Heart left ventricle (tissue), 16 donors: ENCODE data around the gene KIAA1217. TPM values are rescaled to one million over a fixed set of nuclear protein-coding genes. Genes with fewer than 3 reads are reported as not detected.

Experiments
- ATAC-seq, 4 donors: fragments of 200-7000 bp; cut with Tn5 transposase; one replicate each; pipeline ENCODE4 v1.9.1; 2020 to 2022; ENCODE audit warnings: moderate library complexity in 4 of 4, mild to moderate bottlenecking in 3 of 4, moderate number of reproducible peaks in 1 of 4
- DNase-seq, 5 donors: peaks; one replicate each; pipeline ENCODE4 v3.0.0-alpha.2; 2020
- H3K27ac ChIP-seq, 12 donors: fragments of 200-600 bp; sonication (generic) in 4 of 12; one replicate each; pipeline versions ENCODE4 v1.5.0 to v1.8.0; 2016 to 2022; ENCODE audit warnings: mild to moderate bottlenecking in 2 of 12
- H3K27me3 ChIP-seq, 9 donors: fragments of 200-600 bp; sonication (generic) in 2 of 9; one replicate each; pipeline versions ENCODE4 v1.5.1 to v1.8.0; 2016 to 2022; ENCODE audit warnings: mild to moderate bottlenecking in 3 of 9
- H3K36me3 ChIP-seq, 9 donors: fragments of 200-600 bp; sonication (generic) in 2 of 9; one replicate each; pipeline versions ENCODE4 v1.5.0 to v1.8.0; 2018 to 2022; ENCODE audit warnings: mild to moderate bottlenecking in 2 of 9
- H3K4me1 ChIP-seq, 12 donors: fragments of 200-600 bp; sonication (generic) in 4 of 12; one replicate each; pipeline versions ENCODE4 v1.5.0 to v1.8.0; 2016 to 2022; ENCODE audit warnings: mild to moderate bottlenecking in 3 of 12
- H3K4me3 ChIP-seq, 12 donors: fragments of 200-600 bp; sonication (generic) in 4 of 12; one replicate each; pipeline versions ENCODE4 v1.5.0 to v1.8.0; 2017 to 2022; ENCODE audit warnings: mild to moderate bottlenecking in 9 of 12, moderate library complexity in 4 of 12
- H3K9me3 ChIP-seq, 12 donors: fragments of 200-600 bp; sonication (generic) in 4 of 12; one replicate each; pipeline versions ENCODE4 v1.5.0 to v1.8.0; 2016 to 2022; ENCODE audit warnings: mild to moderate bottlenecking in 1 of 12
- POLR2A ChIP-seq, 2 donors: fragments of 450-650 bp; IDR thresholded peaks; one replicate each; pipeline ENCODE4 v1.6.1; 2017; ENCODE audit warnings: antibody characterized with exemption in 2 of 2, mild to moderate bottlenecking in 2 of 2, moderate library complexity in 2 of 2
- WGBS, 4 donors: extraction: QIAGEN DNeasy Blood & Tissue Kit in 2 of 4; methylation state at CpG; one replicate each; pipeline versions ENCODE4 v1.1.5 to v1.1.7; 2013 to 2018; 5-methylcytosine and 5-hydroxymethylcytosine counted together
- intact Hi-C, 10 donors: fragments of 100-400 bp; cut with DNase I; formaldehyde crosslinking; loops; one replicate each; pipeline versions ENCODE4 v1.11.1 to v1.14.2; 2022
- polyA plus RNA-seq, 2 donors: library from polyadenylated mRNA; stranded (reverse); fragments of 200-250 nt; gene quantifications; one replicate each; pipeline ENCODE4 v1.2.3, GENCODE V29; 2013
- total RNA-seq, 9 donors: library from RNA; depleted of rRNA in 2 of 9; stranded (reverse); fragments of >200 nt in 2 of 9; fragmentation: NEBNext Ultra II Directional in 3 of 9; extraction: Animal tissue kit (Norgen Biotek cat#: 25700) in 3 of 9; gene quantifications; one replicate each; pipeline versions ENCODE4 v1.1.0 to v1.2.4, GENCODE V29; 2016 to 2023
- TF ChIP-seq, protein P1 (sequence below), 12 donors: fragments of 200-600 bp; sonication (generic) in 4 of 12; IDR thresholded peaks; one replicate each; pipeline versions ENCODE4 v1.5.0 to v1.8.0; 2018 to 2022; ENCODE audit warnings: antibody characterized with exemption in 12 of 12, mild to moderate bottlenecking in 5 of 12
- donor health status: ischemic (EF 13 %, LVEDD 7.1; RV severe dilation, severe dysfunction).
- donor health status: healthy with polysubstance abuse.
- donor health status: DM: no; HTN: yes; CAD: no.
- donor health status: DM: no; HTN: no; CAD: no.
- donor health status: ischemic (EF 25% LVEDD 6.9; RV normal size, moderate dysfunction).
- donor health status: ischemic (EF 25% LVEDD 5.7; RV mildly dilated, moderate dysfunction).
- donor health status: healthy.
- donor health status: DM: yes; HTN: yes; CAD: no.
- donor health status: ischemic (EF 35%, LVEDD 5.7; RV mildly dilated, moderate dysfunction).
- donor health status: nonischemic (EF 11% LVEDD 7.7; RV severe dilation, severe dysfunction).
- donor health status: DM: yes; HTN: yes; CAD: no.
- donor health status: PGD.
- donor health status: ischemic (EF 29% LVEDD 5.4; RV normal size, mild dysfunction).
- donor health status: nonischemic (EF 23%, LVEDD 6.1; RV moderate dilation, normal function).

KIAA1217 gene
- total and polyA plus RNA-seq, 11 donors = 12.7 to 66.7 (median 33.5) TPM

DNA sequence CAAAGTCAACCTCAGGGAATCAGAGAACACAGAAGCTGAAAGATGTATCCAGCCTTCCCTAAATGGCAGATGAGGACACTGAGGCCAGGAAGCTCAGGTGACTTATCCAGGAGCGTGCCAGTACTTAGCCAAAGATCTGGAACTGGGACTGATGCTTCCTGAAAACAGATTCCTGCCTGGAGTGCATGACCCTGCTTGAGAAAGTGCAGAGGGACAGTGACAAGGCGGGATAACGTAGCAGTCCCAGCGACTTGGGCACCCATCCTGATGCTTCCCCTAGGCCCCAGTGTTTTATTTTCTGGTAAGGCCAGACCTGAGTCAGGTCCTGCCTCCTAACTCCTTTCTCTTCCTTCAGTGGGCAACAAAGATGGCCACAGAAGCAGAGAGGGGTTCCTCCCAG is 48.6 kb downstream of the KIAA1217 start:
- no peaks in the 10 kb centered on the region for H3K27me3 ChIP-seq
- intact Hi-C loops = loop anchor here in 1 of 10 donors (5.0 kb wide), 1 partner anchor 40 kb away; no protein-coding TSS in a partner anchor
- TF ChIP-seq, protein P1, sequence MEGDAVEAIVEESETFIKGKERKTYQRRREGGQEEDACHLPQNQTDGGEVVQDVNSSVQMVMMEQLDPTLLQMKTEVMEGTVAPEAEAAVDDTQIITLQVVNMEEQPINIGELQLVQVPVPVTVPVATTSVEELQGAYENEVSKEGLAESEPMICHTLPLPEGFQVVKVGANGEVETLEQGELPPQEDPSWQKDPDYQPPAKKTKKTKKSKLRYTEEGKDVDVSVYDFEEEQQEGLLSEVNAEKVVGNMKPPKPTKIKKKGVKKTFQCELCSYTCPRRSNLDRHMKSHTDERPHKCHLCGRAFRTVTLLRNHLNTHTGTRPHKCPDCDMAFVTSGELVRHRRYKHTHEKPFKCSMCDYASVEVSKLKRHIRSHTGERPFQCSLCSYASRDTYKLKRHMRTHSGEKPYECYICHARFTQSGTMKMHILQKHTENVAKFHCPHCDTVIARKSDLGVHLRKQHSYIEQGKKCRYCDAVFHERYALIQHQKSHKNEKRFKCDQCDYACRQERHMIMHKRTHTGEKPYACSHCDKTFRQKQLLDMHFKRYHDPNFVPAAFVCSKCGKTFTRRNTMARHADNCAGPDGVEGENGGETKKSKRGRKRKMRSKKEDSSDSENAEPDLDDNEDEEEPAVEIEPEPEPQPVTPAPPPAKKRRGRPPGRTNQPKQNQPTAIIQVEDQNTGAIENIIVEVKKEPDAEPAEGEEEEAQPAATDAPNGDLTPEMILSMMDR (IDR thresholded peaks at IDR 0.05) = no peak
- no peak for TF ChIP-seq POLR2A (IDR thresholded peaks at IDR 0.05)
- 58 to 88% (median 79%) methylated on average over 4 of the region's 4 CpGs for WGBS, 4 donors
- H3K27ac ChIP-seq = no peak overlapping the region
- DNase-seq (no peak), ATAC-seq (no peak)
- no peaks in the 10 kb centered on the region for H3K36me3 ChIP-seq
- H3K4me1 ChIP-seq = peaks cover 2 to 80% (median 36%) of the 10 kb centered on the region in 12 donors
- no peaks in the 10 kb centered on the region for H3K9me3 ChIP-seq
- no peak overlapping the region for H3K4me3 ChIP-seq

DNA sequence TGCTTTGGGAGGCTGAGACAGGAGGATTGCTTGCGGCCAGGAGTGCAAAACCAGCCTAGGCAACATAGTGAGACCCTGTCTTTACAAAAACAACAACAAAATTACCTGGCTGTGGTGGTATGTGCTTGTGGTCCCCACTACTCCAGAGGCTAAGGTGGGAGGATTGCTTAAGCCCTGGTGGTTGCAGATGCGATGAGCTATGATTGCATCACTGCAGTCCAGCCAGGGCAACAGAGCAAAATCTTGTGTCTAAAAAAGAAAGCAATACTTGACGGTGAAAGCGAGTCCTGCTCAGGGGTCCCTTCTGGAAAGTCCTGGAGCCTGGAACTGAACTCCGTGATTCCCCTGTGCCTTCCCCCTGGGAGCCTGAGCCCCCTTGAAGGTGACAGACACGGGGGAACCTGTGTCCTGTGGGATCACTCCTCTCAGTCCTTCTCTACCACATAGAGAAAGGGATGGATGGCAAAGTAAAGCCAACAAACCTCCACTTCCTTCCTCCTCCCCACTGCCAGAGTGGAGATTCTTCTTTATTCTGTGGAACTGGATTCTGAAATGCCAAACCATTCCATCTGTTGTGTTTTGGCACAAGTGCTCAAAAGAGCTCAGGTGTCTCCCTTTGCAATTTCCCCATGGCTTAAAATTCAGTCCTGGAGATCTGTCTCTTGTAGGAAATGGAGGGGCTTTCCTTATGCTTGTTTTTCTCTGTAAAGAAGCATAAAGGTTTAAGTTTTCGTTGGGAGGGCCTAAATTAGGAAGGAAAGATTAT is 50.6 kb downstream of the KIAA1217 start:
- WGBS, 4 donors = 81 to 86% (median 83%) methylated on average over 7 of the region's 7 CpGs
- intact Hi-C loops = loop anchor here in 1 of 10 donors (5.0 kb wide), 1 partner anchor 42 kb away; no protein-coding TSS in a partner anchor
- H3K9me3 ChIP-seq = no peaks in the 10 kb centered on the region
- no peaks in the 10 kb centered on the region for H3K27me3 ChIP-seq
- no peak overlapping the region for H3K4me3 ChIP-seq
- H3K36me3 ChIP-seq = no peaks in the 10 kb centered on the region
- no peak overlapping the region for H3K27ac ChIP-seq
- no peak for DNase-seq
- TF ChIP-seq, protein P1 (IDR thresholded peaks at IDR 0.05) = no peak
- TF ChIP-seq POLR2A (IDR thresholded peaks at IDR 0.05) = no peak
- ATAC-seq = no peak
- peaks cover 2 to 76% (median 42%) of the 10 kb centered on the region in 12 donors for H3K4me1 ChIP-seq

DNA sequence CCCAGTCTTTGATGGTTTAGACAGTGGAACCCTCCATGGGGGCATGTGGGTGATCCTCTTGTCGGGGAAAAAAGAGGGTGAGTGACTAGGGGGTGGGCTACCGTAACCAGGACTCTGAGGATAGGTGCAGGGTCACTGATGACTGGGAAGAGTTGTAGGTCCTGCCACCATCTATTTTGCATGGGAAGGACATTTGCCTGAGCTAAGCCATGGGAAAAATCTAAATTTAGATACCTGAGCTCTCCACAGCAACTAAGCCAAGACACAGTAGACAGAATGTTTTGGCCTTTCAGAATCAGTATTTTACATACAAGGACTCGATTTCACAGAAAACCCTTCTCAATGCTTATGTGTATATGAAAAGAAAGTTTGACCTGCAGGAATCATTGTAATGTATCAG is 52.7 kb downstream of the KIAA1217 start:
- Histone ChIP-seq H3K9me3 (no peaks in the 10 kb centered on the region), H3K4me1 (peaks cover 2 to 57% (median 27%) of the 10 kb centered on the region in 12 donors), H3K4me3 (no peak overlapping the region), H3K27ac (peak overlapping the region in 6 of 12 donors; percentile 7 to 64 (median 46)), H3K27me3 (no peaks in the 10 kb centered on the region), H3K36me3 (no peaks in the 10 kb centered on the region)
- peak; percentile 74 to 88 (median 80) for ATAC-seq
- intact Hi-C loops = no loop called here
- no peak for DNase-seq
- WGBS, 4 donors = 64 to 74% (median 70%) methylated on average over 3 of the region's 3 CpGs
- TF ChIP-seq, protein P1 (IDR thresholded peaks at IDR 0.05) = no peak
- TF ChIP-seq POLR2A (IDR thresholded peaks at IDR 0.05) = no peak

DNA sequence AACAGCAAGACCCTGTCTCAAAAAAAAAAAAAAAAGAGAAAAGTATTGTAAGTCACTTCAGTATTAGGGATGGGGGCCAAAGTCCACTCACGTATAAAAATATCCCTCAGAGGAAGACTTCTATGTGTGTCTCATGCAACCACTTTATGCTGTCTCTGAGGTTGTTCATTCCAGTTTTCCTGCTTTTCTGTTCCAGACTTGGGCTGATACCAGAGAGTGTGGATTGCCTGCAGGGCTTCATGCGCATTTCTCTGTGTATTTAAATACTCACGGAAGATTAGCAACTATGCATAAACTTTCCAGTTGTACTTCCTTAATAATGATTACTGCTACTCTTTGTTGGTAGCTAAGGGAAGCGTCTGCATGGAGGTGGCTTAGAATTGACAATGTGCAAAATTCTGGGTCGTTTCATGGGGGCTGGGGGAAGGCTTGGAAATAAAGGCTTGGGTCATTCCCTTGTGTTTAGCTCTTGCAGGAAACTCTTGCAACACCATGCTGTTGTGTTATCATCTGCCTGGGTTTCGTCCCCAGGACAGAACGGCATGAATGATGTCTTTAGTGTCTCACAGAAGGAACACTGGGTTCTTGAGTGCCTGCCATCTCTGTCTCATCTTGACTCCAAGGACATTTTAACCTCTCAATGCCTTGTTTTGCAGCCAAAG is 54.1 kb downstream of the KIAA1217 start:
- ATAC-seq = peak in 3 of 4 donors; percentile 34 to 64 (median 63)

More for the DNA sequence above, 54.1 kb downstream of the KIAA1217 start:
- intact Hi-C loops = no loop called here
- peaks cover 0 to 5% (median 0%) of the 10 kb centered on the region in 9 donors for H3K36me3 ChIP-seq
- no peak overlapping the region for H3K4me3 ChIP-seq
- DNase-seq = peak in 1 of 5 donors; percentile 38
- 55 to 62% (median 58%) methylated on average over 7 of the region's 7 CpGs for WGBS, 4 donors
- H3K27me3 ChIP-seq = no peaks in the 10 kb centered on the region
- H3K27ac ChIP-seq = peak overlapping the region in 1 of 12 donors; percentile 1
- no peaks in the 10 kb centered on the region for H3K9me3 ChIP-seq
- TF ChIP-seq POLR2A (IDR thresholded peaks at IDR 0.05) = no peak
- TF ChIP-seq, protein P1 (IDR thresholded peaks at IDR 0.05) = no peak
- peaks cover 0 to 47% (median 25%) of the 10 kb centered on the region in 12 donors for H3K4me1 ChIP-seq
